Activated CD4-positive, alpha-beta T cell treated with anti-CD3 and anti-CD28 coated beads, Interleukin-2, amount 10 ng/mL, durations not matched to agents 24 days and 14 days (primary cell): ENCODE data around the gene LEPR. TPM values are rescaled to one million over a fixed set of nuclear protein-coding genes. Genes with fewer than 3 reads are reported as not detected.
"Not testable (repeated sequence)": the region's sequence is repeated elsewhere in the genome, so short reads cannot be mapped to it uniquely, and the experiment has no call there.

Experiments used
- DNase-seq: peaks from one replicate; pipeline ENCODE4 v3.0.0; 2022
- H3K27ac Mint-ChIP-seq: one replicate; pipeline ENCODE4 v1.8.0; 2022; ENCODE audit warnings: mild to moderate bottlenecking, mixed read lengths
- H3K27me3 Mint-ChIP-seq: one replicate; pipeline ENCODE4 v1.8.0; 2022; ENCODE audit warnings: mixed read lengths
- H3K36me3 Mint-ChIP-seq: one replicate; pipeline ENCODE4 v1.8.0; 2022; ENCODE audit warnings: low read depth, mild to moderate bottlenecking, mixed read lengths
- H3K4me1 Mint-ChIP-seq: one replicate; pipeline ENCODE4 v1.8.0; 2021; ENCODE audit warnings: mixed read lengths
- H3K4me3 Mint-ChIP-seq: one replicate; pipeline ENCODE4 v1.8.0; 2022; ENCODE audit warnings: mild to moderate bottlenecking, moderate library complexity, mixed read lengths
- H3K9me3 Mint-ChIP-seq: one replicate; pipeline ENCODE4 v1.8.0; 2021; ENCODE audit warnings: mixed read lengths
- intact Hi-C: fragments of 100-400 bp; cut with micrococcal nuclease; formaldehyde crosslinking; loops from one replicate; pipeline ENCODE4 v1.15.1; 2023
- total RNA-seq: library from RNA; stranded (reverse); gene quantifications from 2 replicates; pipeline ENCODE4 v1.2.3, GENCODE V29; 2022

LEPR gene
- total RNA-seq, 1 donor from 2014 or later: 1.1 TPM

GRCh38 chr1:65432918-65433317 is 12.4 kb downstream of the LEPR start:
- Mint-ChIP-seq H3K27me3 (no peaks in the 10 kb centered on the region), H3K36me3 (peaks cover 17% of the 10 kb centered on the region), H3K4me1 (peaks cover 16% of the 10 kb centered on the region), H3K27ac (no peak overlapping the region), H3K9me3 (no peaks in the 10 kb centered on the region), H3K4me3 (no peak overlapping the region)
- no peak for DNase-seq
- intact Hi-C loops: loop anchor here (5.0 kb wide), 1 partner anchor 41 kb away; no protein-coding TSS in a partner anchor

- Mint-ChIP-seq H3K4me1 (peaks cover 13% of the 10 kb centered on the region), H3K27me3 (no peaks in the 10 kb centered on the region), H3K4me3 (no peak overlapping the region), H3K9me3 (no peaks in the 10 kb centered on the region), H3K27ac (no peak overlapping the region), H3K36me3 (peaks cover 9% of the 10 kb centered on the region)
- DNase-seq: no peak
- intact Hi-C loops: loop anchor here (5.0 kb wide), 1 partner anchor 42 kb away; no protein-coding TSS in a partner anchor
These were observed 13.8 kb downstream of the LEPR start for GRCh38 chr1:65434255-65434654.

GRCh38 chr1:65434760-65435159 is 14.3 kb downstream of the LEPR start:
- no peak for DNase-seq
- Mint-ChIP-seq H3K36me3 (peaks cover 9% of the 10 kb centered on the region), H3K27me3 (no peaks in the 10 kb centered on the region), H3K4me1 (peaks cover 12% of the 10 kb centered on the region), H3K27ac (no peak overlapping the region), H3K9me3 (no peaks in the 10 kb centered on the region), H3K4me3 (no peak overlapping the region)
- intact Hi-C loops: loop anchor here (5.0 kb wide), 1 partner anchor 42 kb away; no protein-coding TSS in a partner anchor

GRCh38 chr1:65435987-65436386 is 15.5 kb downstream of the LEPR start:
- DNase-seq: no peak
- Mint-ChIP-seq H3K36me3 (peaks cover 9% of the 10 kb centered on the region), H3K27me3 (peaks cover 2% of the 10 kb centered on the region), H3K27ac (no peak overlapping the region), H3K9me3 (no peaks in the 10 kb centered on the region), H3K4me3 (no peak overlapping the region), H3K4me1 (peaks cover 9% of the 10 kb centered on the region)
- intact Hi-C loops: no loop called here

GRCh38 chr1:65437616-65438015 is 17.1 kb downstream of the LEPR start:
- Mint-ChIP-seq H3K4me1 (peaks cover 2% of the 10 kb centered on the region), H3K27ac (no peak overlapping the region), H3K36me3 (peaks cover 9% of the 10 kb centered on the region), H3K27me3 (peaks cover 2% of the 10 kb centered on the region), H3K4me3 (no peak overlapping the region), H3K9me3 (no peaks in the 10 kb centered on the region)
- intact Hi-C loops: no loop called here
- no peak for DNase-seq

GRCh38 chr1:65440322-65440900 is 19.9 kb downstream of the LEPR start:
- H3K9me3 Mint-ChIP-seq: no peaks in the 10 kb centered on the region
- H3K36me3 Mint-ChIP-seq: peaks cover 3% of the 10 kb centered on the region
- no peak overlapping the region for H3K27ac Mint-ChIP-seq
- no peak for DNase-seq
- H3K27me3 Mint-ChIP-seq: peaks cover 2% of the 10 kb centered on the region
- no peak overlapping the region for H3K4me3 Mint-ChIP-seq
- peaks cover 2% of the 10 kb centered on the region for H3K4me1 Mint-ChIP-seq
- intact Hi-C loops: no loop called here

- Mint-ChIP-seq H3K36me3 (peaks cover 3% of the 10 kb centered on the region), H3K4me3 (no peak overlapping the region), H3K27me3 (peaks cover 4% of the 10 kb centered on the region), H3K4me1 (peaks cover 2% of the 10 kb centered on the region), H3K27ac (no peak overlapping the region), H3K9me3 (no peaks in the 10 kb centered on the region)
- DNase-seq: no peak
- intact Hi-C loops: no loop called here
These were observed 20.4 kb downstream of the LEPR start for GRCh38 chr1:65440915-65441314.

GRCh38 chr1:65441464-65441863 is 21.0 kb downstream of the LEPR start:
- intact Hi-C loops: no loop called here
- H3K9me3 Mint-ChIP-seq: no peaks in the 10 kb centered on the region
- no peaks in the 10 kb centered on the region for H3K36me3 Mint-ChIP-seq
- H3K27ac Mint-ChIP-seq: no peak overlapping the region
- DNase-seq: no peak
- H3K27me3 Mint-ChIP-seq: peaks cover 5% of the 10 kb centered on the region
- H3K4me3 Mint-ChIP-seq: no peak overlapping the region
- peaks cover 2% of the 10 kb centered on the region for H3K4me1 Mint-ChIP-seq

GRCh38 chr1:65442442-65442841 is 22.0 kb downstream of the LEPR start:
- Mint-ChIP-seq H3K4me1 (no peaks in the 10 kb centered on the region), H3K9me3 (no peaks in the 10 kb centered on the region), H3K27me3 (peaks cover 5% of the 10 kb centered on the region), H3K4me3 (no peak overlapping the region), H3K36me3 (no peaks in the 10 kb centered on the region), H3K27ac (no peak overlapping the region)
- intact Hi-C loops: no loop called here
- no peak for DNase-seq

GRCh38 chr1:65443647-65444046 is 23.2 kb downstream of the LEPR start:
- Mint-ChIP-seq H3K9me3 (no peaks in the 10 kb centered on the region), H3K4me1 (no peaks in the 10 kb centered on the region), H3K27me3 (peaks cover 5% of the 10 kb centered on the region), H3K27ac (no peak overlapping the region), H3K36me3 (no peaks in the 10 kb centered on the region), H3K4me3 (no peak overlapping the region)
- DNase-seq: no peak
- intact Hi-C loops: no loop called here

GRCh38 chr1:65444128-65444640 is 23.7 kb downstream of the LEPR start:
- no peaks in the 10 kb centered on the region for H3K36me3 Mint-ChIP-seq
- H3K27me3 Mint-ChIP-seq: peaks cover 5% of the 10 kb centered on the region
- no peak overlapping the region for H3K4me3 Mint-ChIP-seq
- no peaks in the 10 kb centered on the region for H3K9me3 Mint-ChIP-seq
- no peak overlapping the region for H3K27ac Mint-ChIP-seq
- intact Hi-C loops: no loop called here
- H3K4me1 Mint-ChIP-seq: no peaks in the 10 kb centered on the region
- DNase-seq: no peak

- Mint-ChIP-seq H3K36me3 (no peaks in the 10 kb centered on the region), H3K27ac (no peak overlapping the region), H3K4me3 (no peak overlapping the region), H3K4me1 (no peaks in the 10 kb centered on the region), H3K27me3 (peaks cover 2% of the 10 kb centered on the region), H3K9me3 (no peaks in the 10 kb centered on the region)
- DNase-seq: no peak
- intact Hi-C loops: no loop called here
These were observed 25.4 kb downstream of the LEPR start for GRCh38 chr1:65445837-65446236.

GRCh38 chr1:65449214-65449823 is 28.9 kb downstream of the LEPR start:
- DNase-seq: no peak
- Mint-ChIP-seq H3K4me3 (no peak overlapping the region), H3K4me1 (no peaks in the 10 kb centered on the region), H3K9me3 (no peaks in the 10 kb centered on the region), H3K36me3 (no peaks in the 10 kb centered on the region), H3K27ac (no peak overlapping the region), H3K27me3 (peaks cover 2% of the 10 kb centered on the region)
- intact Hi-C loops: no loop called here

- not testable (repeated sequence) for H3K36me3 Mint-ChIP-seq, H3K9me3 Mint-ChIP-seq
These were observed 35.2 kb downstream of the LEPR start for GRCh38 chr1:65455678-65456077.

More at GRCh38 chr1:65455678-65456077, 35.2 kb downstream of the LEPR start:
- H3K27ac Mint-ChIP-seq, intact Hi-C loops, DNase-seq, H3K27me3 Mint-ChIP-seq, H3K4me3 Mint-ChIP-seq: not testable (repeated sequence)
- H3K4me1 Mint-ChIP-seq: peaks cover 22% of the 10 kb centered on the region
